Measurements from ENCODE around the gene TMEM247. TPM values are rescaled to one million over a fixed set of nuclear protein-coding genes. Genes with fewer than 3 reads are reported as not detected.
"Not testable (repeated sequence)": the region's sequence is repeated elsewhere in the genome, so short reads cannot be mapped to it uniquely, and the experiment has no call there.

Gene TMEM247
- total RNA-seq, 4 donors from 2014 or later: not detected

DNA sequence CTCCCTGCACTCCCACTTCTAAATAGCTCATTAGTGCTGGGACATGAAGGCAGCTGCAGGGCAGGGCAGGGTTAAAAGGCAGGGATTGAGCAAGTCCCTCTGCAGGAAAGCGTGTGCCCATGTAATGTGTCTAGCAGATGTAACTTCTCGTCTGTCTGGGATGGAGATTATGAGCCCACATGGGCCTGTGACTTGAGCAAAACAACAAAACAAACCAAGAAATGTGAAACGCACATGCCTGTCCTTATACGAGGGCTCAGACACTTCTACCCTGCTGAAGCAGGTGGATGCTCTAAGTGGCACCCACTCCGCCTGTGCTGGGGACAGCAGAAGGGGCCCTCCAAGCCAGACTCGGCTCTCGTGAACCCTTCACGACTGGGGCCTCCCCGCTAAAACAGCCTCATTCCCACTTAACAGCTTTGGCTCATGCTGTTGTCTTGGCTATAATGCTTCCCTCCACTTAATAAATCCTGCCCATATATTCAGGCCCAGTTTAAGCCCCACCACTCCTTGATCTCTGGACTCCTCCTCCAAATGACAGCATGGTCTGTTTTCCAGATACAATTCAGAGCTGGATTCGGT, 40.9 kb downstream of the TMEM247 start:
- intact Hi-C loops (cut with DNase I): no loop called here
- Histone ChIP-seq H3K27me3 (no peaks in the 10 kb centered on the region), H3K9me3 (no peaks in the 10 kb centered on the region), H3K36me3 (no peaks in the 10 kb centered on the region), H3K4me1 (no peaks in the 10 kb centered on the region), H3K4me3 (replicated peaks in 1 of 3) (no peak overlapping the region), H3K27ac (no peak overlapping the region)
- no peak for DNase-seq
- WGBS, 2 donors: 68 to 73% methylated on average over 10 of the region's 10 CpGs
- no peak for TF ChIP-seq POLR2A (IDR thresholded peaks at IDR 0.05)
- TF ChIP-seq, protein P1, sequence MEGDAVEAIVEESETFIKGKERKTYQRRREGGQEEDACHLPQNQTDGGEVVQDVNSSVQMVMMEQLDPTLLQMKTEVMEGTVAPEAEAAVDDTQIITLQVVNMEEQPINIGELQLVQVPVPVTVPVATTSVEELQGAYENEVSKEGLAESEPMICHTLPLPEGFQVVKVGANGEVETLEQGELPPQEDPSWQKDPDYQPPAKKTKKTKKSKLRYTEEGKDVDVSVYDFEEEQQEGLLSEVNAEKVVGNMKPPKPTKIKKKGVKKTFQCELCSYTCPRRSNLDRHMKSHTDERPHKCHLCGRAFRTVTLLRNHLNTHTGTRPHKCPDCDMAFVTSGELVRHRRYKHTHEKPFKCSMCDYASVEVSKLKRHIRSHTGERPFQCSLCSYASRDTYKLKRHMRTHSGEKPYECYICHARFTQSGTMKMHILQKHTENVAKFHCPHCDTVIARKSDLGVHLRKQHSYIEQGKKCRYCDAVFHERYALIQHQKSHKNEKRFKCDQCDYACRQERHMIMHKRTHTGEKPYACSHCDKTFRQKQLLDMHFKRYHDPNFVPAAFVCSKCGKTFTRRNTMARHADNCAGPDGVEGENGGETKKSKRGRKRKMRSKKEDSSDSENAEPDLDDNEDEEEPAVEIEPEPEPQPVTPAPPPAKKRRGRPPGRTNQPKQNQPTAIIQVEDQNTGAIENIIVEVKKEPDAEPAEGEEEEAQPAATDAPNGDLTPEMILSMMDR (IDR thresholded peaks at IDR 0.05): no peak

DNA sequence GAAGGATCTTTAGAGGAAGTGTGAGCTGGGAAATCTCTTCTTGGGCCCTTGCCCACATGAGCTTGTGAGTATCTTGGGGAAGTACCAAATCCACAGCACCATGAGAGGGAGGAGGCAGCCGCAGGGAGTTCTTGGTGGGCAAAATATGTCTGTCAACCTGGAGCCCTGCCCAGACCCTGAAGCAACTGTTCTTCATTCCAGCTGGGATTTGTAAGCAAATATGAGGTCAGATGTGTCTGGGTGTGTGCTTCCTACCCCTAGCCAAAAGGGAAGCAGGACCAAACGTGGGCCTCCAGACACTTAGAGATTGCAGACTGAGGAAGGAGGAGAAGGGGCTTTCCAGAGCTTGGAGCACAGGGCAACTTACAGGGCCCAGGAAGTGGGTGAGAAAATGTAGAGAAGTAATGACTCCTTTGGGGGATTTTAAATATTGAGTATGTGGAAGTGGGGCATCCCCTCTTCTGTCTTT, 41.9 kb downstream of the TMEM247 start:
- WGBS, 2 donors: 23 to 52% methylated on average over 2 of the region's 2 CpGs
- DNase-seq: peak; percentile 15 to 38
- no peak for TF ChIP-seq POLR2A (IDR thresholded peaks at IDR 0.05)
- TF ChIP-seq, protein P1 (IDR thresholded peaks at IDR 0.05): no peak
- Histone ChIP-seq H3K9me3 (no peaks in the 10 kb centered on the region), H3K36me3 (no peaks in the 10 kb centered on the region), H3K4me3 (replicated peaks in 1 of 3) (no peak overlapping the region), H3K27ac (no peak overlapping the region), H3K27me3 (no peaks in the 10 kb centered on the region), H3K4me1 (no peaks in the 10 kb centered on the region)
- intact Hi-C loops (cut with DNase I): no loop called here

DNA sequence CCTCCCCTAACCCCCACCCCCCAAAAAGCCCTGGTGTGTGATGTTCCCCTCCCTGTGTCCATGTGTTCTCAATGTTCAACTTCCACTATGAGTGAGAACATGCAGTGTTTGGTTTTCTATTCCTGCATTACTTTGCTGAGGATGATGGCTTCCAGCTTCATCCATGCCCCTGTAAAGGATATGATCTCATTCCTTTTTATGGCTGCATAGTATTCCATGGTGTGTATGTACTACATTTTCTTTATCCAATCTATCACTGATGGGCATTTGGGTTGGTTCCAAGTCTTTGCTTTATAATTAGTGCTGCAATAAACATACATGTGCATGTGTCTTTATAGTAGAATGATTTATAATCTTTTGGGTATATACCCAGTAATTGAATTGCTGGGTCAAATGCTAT, 43.0 kb downstream of the TMEM247 start:
- H3K4me1 ChIP-seq; H3K9me3 ChIP-seq; intact Hi-C loops (cut with DNase I); H3K36me3 ChIP-seq; H3K4me3 ChIP-seq (replicated peaks in 1 of 3); H3K27ac ChIP-seq; DNase-seq; H3K27me3 ChIP-seq: not testable (repeated sequence)

DNA sequence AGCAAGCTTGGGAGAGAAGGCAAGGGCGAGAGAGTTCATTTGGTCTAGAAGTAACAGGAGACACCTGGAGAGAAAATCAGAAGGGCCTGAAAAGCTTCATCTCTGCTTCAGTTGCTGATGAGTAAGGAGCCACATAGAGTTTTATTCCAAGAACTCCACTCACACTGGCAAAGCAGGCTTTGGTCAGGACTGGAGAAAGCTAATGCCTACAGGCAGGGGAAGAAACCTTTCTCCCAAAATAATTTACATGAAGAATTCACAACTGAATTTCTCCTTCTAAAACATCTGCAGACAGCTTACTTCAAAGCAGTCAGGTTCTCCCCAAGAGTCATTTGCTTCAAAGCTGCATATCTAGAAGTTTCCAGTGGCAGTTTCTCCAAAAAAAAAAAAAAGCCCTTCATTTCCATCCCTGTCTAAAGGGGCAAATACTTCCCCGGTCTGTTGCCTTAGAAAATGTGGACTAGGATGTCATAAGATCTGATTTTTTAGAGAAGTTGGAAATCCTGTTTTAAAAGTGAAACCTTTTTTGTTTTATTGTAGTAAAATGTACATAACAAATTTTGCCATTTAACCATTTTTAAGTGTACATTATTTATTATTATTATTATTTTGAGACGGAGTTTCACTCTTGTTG, 46.3 kb downstream of the TMEM247 start:
- Histone ChIP-seq H3K27me3 (no peaks in the 10 kb centered on the region), H3K4me1 (no peaks in the 10 kb centered on the region), H3K4me3 (replicated peaks in 1 of 3) (no peak overlapping the region), H3K9me3 (no peaks in the 10 kb centered on the region), H3K27ac (no peak overlapping the region), H3K36me3 (no peaks in the 10 kb centered on the region)
- DNase-seq: no peak
- 91 to 95% methylated on average over 3 of the region's 3 CpGs for WGBS, 2 donors
- TF ChIP-seq, protein P1 (IDR thresholded peaks at IDR 0.05): no peak
- no peak for TF ChIP-seq POLR2A (IDR thresholded peaks at IDR 0.05)
- intact Hi-C loops (cut with DNase I): no loop called here

DNA sequence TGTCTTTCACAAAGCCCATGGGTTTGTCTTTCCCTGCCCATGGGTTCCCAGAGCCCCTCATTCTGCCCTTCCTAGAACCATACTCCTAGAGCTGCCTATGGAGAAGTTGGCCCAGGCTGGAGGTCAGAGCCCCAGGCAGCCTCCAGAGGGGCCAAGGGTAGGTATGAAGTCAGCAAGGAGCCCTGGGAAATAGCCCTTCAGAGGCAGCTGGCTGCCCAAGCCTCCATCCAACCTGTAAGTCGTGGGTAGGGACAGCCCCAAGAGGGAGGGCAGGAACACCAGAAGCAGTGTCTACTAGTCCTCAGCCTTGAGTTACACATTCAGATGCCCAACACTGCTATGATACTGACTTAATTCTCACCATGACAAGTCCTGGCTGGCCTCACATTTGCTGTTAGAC, 49.5 kb downstream of the TMEM247 start:
- H3K4me3 ChIP-seq (replicated peaks in 1 of 3): no peak overlapping the region
- WGBS, 2 donors: 100% methylated on average over 1 of the region's 1 CpG
- no peaks in the 10 kb centered on the region for H3K36me3 ChIP-seq
- DNase-seq: no peak
- no peaks in the 10 kb centered on the region for H3K27me3 ChIP-seq
- intact Hi-C loops (cut with DNase I): no loop called here
- H3K27ac ChIP-seq: no peak overlapping the region
- no peak for TF ChIP-seq POLR2A (IDR thresholded peaks at IDR 0.05)
- TF ChIP-seq, protein P1 (IDR thresholded peaks at IDR 0.05): no peak
- H3K4me1 ChIP-seq: no peaks in the 10 kb centered on the region
- no peaks in the 10 kb centered on the region for H3K9me3 ChIP-seq
